GM18951 (cell line): ENCODE measurements around the gene SEPHS2.
"Not testable (repeated sequence)": the region's sequence is repeated elsewhere in the genome, so short reads cannot be mapped to it uniquely, and the experiment has no call there.

Experiments
- POLR2A ChIP-seq: IDR thresholded peaks from 4 replicates; pipeline ENCODE4 v1.6.1; 2011; ENCODE audit warnings: mild to moderate bottlenecking; ENCODE audit not compliant: insufficient read length, insufficient read depth; ENCODE audit errors: extremely low read depth
- in situ Hi-C: fragments of 300-500 bp; cut with MboI; formaldehyde crosslinking; loops from one replicate; pipeline ENCODE4 v1.12.0; 2022; ENCODE audit warnings: low sequenced_read_pairs, mixed read lengths, inconsistent platforms; ENCODE audit not compliant: unreplicated experiment

The SEPHS2 gene

DNA sequence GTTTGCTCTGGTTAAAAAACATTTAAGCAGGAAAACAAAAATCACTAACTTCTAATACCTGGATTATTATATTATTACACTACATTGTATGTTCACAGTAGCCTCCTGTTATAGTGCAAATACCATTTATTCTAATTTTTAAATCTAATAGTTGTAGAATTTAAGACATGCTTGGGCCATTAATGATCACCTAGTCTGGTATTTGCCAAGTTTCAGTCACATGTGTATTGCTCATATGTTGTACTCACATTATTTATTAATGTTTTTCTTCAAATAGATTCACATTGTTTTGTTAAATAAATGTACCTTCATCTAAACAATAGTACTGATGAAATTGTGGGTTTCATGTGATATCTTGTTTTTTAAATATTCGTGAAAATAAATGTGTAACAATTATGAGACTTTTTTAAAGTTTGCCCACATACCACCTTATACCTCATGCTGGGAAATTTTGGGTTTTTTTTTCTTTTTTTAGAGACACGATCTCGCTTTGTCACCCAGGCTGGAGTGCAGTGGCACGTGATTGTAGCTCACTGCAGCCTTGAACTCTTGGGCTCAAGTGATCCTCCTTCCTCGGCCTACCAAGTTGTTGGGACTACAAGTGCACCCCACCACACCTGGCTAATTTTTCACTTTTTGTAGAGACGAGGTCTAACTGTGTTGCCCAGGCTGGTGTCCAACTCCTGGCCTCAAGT lies 32.4 kb downstream of the SEPHS2 start:
- TF ChIP-seq POLR2A, result no peak
- in situ Hi-C loops, result loop anchor here (25.0 kb wide), 2 partner anchors 201 to 951 kb away; partner anchors contain the start of genes BOLA2, SLX1B and SULT1A4

DNA sequence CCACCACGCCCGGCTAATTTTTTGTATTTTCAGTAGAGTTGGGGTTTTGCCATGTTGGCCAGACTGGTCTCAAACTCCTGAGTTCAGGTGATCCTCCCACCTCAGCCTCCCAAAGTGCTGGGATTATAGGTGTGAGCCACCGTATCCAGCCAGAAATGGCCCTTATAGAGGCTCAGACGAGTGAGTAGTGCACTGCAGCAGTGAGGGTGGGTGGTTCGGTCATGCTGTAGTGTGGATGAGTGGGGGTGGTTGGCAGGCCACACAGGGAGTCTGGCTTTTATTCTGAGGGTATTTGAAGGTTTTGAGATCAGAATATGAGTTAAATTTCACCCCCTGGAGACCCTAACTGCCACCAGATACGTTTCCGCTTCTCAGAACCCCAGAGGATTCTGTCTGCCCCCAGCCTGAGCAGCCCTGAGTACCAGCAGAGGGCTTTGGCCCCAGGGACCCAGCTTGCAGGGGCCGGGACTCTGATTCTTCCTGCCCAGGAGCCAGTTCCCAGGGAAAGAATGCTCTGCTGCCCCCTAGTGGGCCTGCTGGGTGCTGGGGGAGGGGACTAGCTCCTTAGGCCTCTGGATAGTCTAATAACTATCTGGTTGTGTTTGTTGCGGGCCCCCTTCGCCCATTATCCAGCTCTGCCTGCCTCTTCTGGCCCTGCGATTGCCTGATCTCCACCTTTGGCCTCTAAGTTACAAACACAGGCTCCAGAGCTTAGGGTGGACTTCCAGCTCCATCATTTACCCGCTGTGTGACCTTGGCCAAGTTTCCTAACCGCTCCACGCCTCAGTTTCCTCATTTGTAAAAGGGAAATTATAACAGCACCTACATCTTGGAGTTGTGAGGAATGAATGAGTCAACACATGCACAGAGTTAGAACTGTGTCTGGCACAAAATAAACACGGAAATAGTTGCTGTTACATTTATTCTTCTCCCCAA lies 36.3 kb downstream of the SEPHS2 start:
- TF ChIP-seq POLR2A, result no peak
- in situ Hi-C loops, result loop anchor here (25.0 kb wide), 2 partner anchors 197 to 947 kb away; partner anchors contain the start of genes BOLA2, SLX1B and SULT1A4

DNA sequence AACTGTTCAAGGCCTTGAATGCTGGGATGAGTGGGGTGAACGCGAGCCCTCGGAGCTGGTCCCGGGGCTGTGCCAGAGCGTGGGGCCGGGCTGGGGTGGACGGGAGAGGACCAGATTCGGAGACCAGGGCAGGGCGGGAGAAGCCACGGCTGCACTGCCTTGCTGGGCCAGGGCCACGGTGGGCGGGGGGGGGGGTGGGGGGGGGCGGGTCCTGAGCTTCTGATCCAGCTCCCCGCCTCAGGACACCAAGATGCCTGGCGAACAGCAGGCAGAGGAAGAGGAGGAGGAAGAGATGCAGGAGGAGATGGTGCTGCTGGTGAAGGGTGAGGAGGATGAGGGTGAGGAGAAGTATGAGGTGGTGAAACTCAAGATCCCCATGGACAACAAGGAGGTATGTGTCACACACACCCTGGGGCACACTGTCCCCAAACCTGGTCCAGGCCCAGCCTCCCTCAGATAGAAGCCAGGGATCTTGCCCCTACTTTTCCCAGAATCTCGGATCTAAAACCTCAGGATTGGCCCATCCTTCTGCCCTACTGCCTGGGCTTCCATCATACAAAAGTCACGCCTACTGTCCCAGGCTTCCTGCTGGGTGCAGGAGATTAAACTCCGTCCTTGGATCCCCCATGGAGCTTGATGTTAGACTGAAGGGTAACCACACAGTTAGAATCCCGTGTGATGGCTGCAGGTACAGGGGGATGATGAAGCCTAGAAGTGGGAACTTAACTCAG lies 37.7 kb downstream of the SEPHS2 start:
- in situ Hi-C loops, result loop anchor here (25.0 kb wide), 2 partner anchors 196 to 946 kb away; partner anchors contain the start of genes BOLA2, SLX1B and SULT1A4
- TF ChIP-seq POLR2A, result no peak

DNA sequence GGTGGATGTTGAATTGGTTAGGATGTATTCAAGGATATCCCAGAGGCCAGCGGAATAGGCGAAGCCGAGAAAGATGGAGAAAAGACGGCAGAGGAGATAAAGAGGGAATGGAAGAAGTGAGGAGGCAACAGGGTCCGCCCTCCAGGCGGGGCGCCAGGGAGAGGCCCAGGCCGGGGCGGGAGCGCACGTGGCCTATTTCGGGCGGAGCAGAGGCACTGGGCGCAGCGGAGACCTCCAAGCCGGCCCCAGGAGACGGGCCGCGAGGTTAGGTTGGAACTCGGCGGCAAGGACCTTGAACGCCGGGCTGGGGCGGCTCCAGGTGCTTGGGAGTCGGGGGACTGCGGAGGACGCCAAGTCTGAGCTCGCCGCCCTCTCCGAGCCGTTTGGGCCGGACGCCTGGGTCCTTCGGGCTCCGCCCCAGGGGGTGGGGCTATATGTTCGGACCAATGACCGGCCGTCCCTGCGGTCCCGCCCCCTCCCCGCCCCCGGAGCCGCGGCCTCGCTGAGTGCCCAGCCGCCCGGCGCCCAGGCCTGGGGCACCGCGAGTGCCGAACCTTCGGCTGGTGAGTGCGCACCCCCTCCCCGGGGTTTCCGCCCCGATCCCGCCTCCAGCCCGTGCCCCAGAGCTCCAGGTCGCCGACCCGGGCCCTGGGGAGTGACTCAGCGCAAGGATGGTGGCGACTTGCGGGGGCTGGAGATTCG lies 38.4 kb downstream of the SEPHS2 start, which contains the start of gene ZNF771:
TSS of gene ZNF771 (plus strand) at position 505 of the 702 bp plus-strand sequence. CDS start 448 bp downstream, outside the sequence.
- peak; percentile 84 for TF ChIP-seq POLR2A
- in situ Hi-C loops, result loop anchor here (25.0 kb wide), 2 partner anchors 195 to 945 kb away; partner anchors contain the start of genes BOLA2, SLX1B and SULT1A4

DNA sequence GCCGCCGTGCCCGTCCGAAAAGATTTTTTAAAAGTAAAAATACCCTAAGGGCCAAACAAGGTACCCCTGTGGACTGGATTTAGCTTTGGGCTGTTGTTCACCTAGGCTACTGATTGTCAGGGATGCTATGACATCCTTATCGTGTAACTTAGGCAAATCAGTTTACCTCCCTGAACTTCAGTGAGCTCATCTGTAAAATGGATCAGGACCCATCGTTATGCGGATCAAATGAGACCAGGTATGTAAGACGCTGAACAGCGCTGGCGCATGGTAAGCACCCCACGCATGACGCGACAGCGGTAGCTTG lies 38.9 kb downstream of the SEPHS2 start:
- TF ChIP-seq POLR2A, result no peak
- in situ Hi-C loops, result loop anchor here (25.0 kb wide), 2 partner anchors 194 to 944 kb away; partner anchors contain the start of genes BOLA2, SLX1B and SULT1A4

DNA sequence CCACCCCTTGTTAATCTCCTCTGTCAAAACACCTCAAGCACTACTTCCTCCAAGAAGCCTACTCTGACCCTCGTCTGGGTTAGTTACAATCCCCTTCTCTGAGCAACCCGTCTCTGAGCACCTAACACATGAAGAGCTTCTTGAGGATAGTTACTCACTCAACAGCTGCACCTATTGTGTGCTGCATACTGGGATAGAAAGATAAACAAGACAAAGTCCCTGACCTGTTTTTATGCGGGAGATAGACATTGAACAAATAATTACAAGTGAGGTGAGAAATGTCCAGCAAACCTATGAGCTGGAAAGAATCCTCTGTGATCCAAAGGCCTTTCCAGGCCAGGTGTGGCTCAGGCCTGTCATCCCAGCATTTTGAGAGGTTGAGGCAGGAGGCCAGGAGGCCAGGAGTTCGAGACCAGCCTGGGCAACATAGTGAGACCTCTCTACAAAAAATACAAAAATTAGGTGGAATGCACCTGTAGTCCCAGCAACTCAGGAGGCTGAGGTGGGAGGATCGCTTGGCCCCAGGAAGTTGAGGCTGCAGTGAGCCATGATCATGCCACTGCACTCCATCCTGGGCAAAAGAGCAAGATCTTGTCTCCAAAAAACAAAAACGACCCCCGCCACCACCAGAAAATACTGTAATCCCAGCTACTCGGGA lies 43.8 kb downstream of the SEPHS2 start:
- in situ Hi-C loops, result loop anchor here (25.0 kb wide), 2 partner anchors 190 to 940 kb away; partner anchors contain the start of genes BOLA2, SLX1B and SULT1A4
- no peak for TF ChIP-seq POLR2A

DNA sequence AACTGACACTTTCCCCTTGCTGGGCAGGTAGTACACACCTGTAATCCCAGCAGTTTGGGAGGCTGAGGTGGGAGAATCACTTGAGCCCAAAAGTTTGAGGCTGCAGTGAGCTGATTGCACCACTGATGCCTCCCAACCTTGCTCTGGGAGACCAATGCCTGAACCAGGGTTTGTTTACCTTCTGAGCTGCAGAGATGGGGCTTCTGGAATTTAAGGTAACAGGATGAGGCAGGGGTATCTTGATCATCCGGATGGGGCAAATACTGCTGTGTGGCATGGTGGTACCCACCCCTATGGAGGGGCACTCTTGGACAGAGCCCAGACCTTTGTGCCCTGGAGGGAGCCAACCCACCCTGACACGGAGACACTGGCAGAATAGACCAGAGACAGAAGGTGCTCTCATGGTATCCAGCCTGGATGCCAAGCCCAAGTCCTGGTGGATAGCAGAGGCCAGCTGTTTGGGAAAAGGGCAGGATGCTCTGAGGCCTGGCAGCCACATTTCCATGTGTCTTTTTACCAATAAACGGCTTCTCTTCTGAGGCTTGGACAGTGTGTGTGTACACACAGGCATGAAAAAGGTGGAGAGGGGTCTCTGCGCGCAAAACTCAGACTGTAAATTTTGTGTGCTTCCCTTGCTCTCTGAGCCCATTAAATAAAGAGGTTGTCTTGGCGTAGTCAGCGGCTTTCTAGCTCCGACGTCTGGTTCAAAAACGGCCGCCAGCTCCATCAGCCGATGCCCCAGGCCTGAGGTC lies 46.1 kb downstream of the SEPHS2 start:
- TF ChIP-seq POLR2A, result no peak
- in situ Hi-C loops, result loop anchor here (25.0 kb wide), 2 partner anchors 187 to 937 kb away; partner anchors contain the start of genes BOLA2, SLX1B and SULT1A4

DNA sequence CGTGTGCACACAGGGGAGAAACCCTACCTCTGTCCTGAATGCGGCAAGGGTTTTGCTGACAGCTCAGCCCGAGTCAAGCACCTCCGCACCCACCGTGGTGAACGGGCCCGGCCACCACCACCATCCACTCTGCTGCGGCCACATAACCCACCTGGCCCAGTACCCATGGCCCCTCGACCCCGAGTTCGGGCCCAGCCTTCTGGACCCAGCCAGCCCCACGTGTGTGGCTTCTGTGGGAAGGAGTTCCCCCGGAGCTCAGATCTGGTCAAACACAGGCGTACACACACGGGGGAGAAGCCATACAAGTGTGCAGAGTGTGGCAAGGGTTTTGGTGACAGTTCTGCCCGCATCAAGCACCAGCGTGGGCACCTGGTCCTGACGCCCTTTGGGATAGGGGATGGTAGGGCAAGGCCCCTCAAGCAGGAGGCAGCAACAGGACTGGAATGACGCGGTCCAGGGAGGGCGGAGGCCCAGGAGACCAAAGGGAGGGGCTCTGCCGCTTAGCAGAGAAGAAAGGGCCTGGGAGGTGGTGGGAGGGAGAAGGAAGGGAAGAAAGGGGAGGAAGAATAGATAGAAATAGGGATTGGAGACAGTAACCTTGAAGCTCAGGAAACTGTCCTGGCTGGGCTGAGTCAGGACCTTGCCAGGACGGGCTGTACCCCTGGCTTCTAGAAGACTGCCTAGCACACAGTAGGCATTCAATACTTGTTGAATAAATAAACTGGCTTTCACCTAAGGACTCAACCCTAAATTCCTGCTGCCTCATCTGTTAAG lies 46.8 kb downstream of the SEPHS2 start:
- no peak for TF ChIP-seq POLR2A
- in situ Hi-C loops, result no loop called here

DNA sequence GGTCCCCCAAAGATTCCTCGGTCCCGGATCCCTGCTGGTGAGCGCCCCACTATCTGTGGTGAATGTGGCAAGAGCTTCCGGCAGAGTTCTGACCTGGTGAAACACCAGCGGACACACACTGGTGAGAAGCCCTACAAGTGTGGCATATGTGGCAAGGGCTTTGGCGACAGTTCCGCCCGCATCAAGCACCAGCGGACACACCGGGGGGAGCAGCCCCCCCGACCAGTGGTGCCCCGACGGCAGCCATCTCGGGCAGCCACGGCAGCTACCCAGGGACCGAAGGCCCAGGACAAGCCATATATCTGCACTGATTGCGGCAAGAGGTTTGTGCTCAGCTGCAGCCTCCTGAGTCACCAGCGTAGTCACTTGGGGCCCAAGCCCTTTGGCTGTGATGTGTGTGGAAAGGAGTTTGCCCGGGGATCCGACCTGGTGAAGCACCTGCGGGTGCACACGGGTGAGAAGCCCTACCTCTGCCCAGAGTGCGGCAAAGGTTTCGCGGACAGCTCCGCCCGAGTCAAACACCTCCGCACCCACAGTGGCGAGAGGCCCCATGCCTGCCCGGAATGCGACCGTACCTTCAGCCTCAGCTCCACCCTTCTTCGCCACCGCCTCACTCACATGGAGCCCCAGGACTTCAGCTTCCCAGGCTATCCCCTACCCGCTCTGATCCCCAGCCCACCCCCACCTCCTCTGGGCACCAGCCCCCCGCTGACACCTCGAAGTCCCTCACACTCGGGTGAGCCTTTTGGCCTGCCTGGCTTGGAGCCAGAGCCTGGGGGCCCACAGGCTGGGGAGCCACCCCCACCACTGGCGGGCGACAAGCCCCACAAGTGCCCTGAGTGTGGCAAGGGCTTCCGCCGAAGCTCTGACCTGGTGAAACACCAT lies 47.7 kb downstream of the SEPHS2 start:
- no peak for TF ChIP-seq POLR2A
- in situ Hi-C loops, result no loop called here

DNA sequence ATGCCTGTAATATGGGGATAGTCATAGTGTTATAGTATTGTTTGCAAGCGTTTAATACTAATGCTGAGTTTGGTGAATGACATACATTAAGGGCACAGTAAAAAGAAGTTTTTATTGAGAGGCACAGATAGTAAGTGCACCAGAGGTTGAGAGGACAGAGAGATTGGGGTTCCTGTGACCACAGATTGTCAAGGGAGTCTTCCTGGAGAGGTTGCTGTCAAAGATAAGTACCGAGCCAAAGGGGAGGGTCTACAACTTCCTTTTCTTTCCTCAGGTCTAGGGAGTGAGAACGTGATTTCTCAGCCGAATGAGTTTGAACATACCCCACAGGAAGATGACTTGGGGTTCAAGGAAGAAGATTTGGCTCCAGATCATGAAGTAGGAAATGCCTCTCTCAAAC lies 48.6 kb downstream of the SEPHS2 start:
- no peak for TF ChIP-seq POLR2A
- in situ Hi-C loops, result no loop called here

DNA sequence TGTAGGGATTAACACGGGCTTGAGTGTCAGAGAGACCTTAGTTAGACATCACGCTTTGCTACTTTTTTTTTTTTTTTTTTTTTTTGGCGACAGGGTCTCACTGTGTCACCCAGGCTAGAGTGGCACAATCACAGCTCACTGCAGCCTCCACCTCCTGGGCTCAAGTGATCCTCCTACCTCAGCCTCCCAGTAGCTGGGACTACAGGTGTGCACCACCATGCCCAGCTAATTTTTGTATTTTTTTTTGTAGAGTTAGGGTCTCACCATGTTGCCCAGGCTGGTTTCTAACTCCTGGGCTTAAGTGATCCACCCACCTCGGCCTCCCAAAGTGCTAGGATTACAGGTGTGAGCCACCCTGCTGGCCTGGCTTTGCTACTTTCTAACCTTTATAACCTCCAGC lies 49.0 kb downstream of the SEPHS2 start:
- in situ Hi-C loops, result not testable (repeated sequence)
